GM18520 (cell line): ENCODE data around the gene ADAM10.

Experiments
- ATAC-seq: cut with Tn5 transposase; IDR thresholded peaks from one replicate; pipeline ENCODE4 v1.9.1; 2021; ENCODE audit not compliant: unreplicated experiment

The ADAM10 gene

DNA sequence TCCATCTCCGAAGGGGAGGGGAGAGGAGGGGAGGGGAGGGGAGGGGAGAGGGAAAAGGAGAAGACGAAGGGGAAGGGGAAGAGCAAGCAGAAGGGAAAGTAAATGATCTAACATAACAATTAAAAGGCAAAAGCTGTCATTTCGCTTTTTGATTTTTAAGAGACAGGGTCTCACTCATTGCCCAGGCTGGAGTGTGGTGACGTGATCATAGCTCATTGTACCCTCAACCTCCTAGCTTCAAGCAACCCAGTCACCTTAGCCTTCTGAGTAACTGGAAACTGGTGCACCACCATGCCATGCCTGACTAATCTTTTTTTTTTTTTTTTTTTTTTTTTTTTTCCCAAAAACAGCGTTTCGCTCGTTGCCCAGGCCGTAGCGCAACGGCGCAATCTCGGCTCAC lies 22.6 kb downstream of the ADAM10 start:
- no peak for ATAC-seq

DNA sequence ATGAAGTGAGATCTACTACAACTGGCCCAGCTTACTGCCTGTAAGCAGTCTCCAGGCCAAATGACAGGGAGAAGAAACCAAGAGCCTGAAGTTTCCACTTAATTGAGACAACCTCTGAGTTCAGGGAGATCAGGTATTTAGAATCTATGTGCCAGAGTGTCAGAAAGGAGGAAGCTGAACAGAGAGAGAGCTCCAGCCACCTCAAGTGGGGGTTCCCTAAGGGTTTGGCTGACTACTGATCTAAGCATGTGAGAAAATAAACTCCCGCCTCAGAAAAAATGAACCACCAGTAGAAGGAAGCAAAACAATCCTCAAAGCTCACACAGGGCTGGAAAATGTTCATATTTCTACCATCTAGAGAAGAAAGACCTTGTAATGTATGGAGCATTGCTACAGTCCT lies 25.0 kb downstream of the ADAM10 start:
- ATAC-seq: no peak

DNA sequence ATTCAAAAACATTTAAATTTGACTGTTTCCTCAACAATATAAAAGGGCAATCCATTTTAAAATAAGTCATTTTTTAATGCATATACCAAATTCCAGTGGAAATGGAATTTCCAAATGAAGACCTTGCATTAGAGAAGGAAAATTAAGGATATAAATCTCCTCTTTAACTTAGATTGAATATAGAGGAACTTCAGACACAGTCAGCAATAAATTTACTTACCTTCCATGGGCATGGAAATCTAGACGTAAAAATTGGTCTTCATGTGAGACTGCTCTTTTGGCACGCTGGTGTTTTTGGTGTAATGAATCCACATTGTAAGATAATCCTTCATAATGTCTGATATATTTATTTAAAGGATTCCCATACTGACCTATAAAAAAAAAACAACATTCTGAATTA lies 32.1 kb downstream of the ADAM10 start:
- no peak for ATAC-seq

DNA sequence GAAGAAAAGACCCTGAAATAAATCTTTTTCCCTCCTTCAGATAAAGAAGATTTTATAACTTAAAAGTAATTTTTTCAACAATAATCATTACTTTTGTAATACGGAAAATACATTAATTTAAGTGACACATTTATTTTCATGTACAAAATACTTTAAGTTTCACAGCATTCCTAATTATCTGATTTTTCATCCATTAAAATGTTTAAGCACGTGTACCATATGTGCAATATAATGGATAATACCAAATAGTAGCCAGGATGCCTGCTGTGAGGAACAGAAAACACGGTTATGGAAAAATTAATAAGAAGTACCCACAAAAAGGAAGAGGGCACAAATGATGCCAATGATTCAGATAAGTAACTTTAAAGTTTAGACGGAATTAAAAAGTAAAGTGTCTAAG lies 33.5 kb downstream of the ADAM10 start:
- ATAC-seq: no peak

DNA sequence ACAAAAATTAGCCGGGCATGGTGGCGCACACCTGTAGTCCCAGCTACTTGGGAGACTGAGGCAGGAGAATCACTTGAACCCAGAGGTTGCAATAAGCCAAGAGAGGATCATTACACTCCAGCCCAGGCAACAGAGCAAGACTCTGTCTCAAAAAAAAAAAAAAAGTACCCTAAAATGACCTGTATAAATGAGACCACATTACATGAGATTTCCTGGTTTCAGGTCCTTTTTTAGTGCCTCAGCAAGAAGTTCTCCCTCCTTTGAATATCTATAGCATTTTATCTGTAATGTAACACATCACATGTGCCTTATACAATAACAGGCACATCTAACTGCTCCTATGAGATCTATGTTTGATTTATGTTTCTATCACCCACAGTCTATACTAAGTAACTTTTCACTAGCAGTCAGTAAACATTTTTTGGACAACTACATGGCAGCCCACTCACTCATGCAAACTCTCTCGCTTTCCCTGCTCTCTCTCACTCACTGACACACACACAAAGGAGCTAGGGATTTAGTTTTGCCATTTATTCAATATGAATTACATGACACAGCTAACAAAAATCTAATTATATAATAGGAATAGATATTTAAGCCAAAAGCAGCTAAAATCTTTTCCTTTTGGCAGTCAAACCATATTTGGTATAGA lies 34.1 kb downstream of the ADAM10 start:
- ATAC-seq: no peak

DNA sequence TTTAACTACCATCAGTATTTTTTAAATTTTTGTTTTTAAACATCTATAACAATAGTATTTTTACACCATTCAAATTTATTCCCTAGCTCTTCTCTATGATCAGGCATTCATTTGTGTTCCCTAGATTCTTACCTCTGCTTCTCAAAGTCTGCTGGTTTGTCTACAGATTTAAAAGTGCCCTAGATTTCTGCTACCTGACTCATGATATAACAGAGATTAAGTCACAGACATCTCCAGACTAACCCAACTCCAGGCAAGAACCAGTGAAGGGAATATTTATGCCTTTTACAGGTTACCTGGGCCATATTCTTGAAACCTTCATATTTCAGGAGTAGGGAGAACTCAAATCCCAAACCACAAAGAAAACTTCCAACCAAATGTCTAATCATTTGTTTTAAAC lies 38.8 kb downstream of the ADAM10 start:
- ATAC-seq: no peak

DNA sequence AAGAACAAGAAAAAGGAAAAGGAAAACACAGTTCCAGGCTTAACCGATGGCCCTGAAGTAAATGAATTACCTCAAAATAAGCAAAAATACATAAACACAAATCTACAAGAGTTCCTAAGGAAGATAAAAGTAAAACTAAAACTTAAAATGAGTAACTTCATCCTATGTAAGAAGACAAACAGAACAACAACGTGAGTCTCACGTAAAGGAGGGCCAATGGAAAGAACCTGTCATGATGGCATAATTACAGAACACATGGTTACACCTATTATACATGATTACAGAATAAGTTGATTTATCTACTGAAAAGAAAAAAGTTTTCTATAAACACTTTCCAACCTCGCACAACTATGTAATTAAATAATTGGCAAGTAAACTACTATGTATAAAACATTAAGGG lies 42.1 kb downstream of the ADAM10 start:
- ATAC-seq: no peak

DNA sequence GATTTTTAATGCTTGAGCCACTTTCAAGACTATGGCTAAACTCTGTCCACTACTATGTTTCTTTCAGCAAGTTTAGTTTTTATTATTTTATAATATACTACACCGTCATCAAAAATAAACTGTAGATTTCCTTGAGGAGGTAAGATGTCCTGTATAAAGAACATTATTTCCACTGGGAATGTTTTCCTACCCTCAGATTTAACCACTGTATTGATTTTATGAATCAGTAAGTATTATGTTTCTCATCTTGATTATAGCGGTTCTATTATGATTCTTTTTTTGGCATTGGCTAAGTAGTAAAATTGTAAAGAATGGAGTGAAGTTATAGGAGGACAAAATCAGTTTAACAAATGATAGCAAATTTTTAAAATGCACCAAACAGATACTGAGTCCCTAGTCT lies 44.4 kb downstream of the ADAM10 start:
- no peak for ATAC-seq

DNA sequence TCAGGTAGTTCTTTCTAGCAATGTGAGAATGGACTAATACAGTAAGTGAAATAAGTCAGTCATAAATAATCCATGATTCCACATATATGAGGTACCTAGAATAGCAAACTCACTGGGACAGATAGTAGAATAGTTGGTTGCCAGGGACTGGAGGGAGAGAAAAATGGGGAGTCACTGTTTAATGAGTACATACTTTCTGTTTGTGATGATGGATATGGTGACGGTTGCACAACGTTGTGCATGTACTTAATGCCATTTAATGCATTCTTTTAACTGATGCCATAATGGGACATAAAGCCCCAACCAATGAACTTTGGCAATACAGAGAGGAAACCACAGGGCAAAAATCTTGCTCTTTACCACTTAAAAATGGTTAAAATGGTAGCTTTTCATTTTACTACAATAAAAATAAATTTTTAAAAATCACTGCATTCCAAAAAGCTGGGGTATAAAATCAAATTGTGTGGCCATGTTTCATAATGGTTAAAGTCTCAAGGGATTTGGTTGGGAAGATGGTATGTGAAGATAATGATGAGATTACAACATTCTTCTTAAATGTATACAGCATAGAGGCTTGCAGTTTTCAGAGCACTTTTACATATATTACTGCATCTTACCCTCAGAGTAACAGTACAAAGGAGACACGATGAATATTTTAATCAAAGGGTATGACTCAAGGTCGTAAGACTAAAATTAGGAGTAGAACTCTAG lies 45.2 kb downstream of the ADAM10 start:
- no peak for ATAC-seq

DNA sequence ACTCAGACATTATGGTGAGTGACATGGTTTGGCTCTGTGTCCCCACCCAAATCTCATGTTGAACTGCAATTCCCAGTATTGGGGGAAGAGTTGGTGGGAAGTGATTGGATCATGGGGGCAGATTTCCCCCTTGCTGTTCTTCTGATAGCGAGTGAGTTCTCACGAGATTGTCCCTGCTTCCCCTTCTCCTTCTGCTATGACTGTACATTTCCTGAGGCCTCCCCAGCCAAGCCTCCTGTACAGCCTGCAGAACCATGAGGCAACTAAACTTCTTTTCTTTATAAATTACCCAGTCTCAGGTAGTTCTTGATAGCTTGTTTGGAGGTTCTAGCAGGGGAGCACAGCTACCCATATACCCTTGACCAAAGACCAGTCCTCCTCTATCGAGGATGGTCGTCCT lies 45.9 kb downstream of the ADAM10 start:
- no peak for ATAC-seq

DNA sequence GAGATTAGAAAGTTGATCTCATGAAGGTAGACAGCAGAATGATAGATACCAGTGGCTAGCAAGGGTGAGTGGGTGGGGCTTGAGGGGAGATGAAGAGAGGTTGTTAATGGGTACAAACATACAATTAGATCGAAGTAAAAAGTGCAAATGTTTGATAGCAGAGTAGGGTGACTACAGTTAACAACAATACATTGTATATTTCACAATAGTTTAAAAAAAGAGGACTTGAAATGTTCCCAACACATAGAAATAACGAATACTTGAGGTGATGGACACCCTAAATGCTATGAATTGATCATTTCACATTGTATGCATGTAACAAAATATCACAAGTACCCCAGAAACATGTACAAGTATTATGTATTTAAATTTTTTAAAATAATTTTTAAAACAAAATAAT lies 47.3 kb downstream of the ADAM10 start:
- ATAC-seq: no peak

DNA sequence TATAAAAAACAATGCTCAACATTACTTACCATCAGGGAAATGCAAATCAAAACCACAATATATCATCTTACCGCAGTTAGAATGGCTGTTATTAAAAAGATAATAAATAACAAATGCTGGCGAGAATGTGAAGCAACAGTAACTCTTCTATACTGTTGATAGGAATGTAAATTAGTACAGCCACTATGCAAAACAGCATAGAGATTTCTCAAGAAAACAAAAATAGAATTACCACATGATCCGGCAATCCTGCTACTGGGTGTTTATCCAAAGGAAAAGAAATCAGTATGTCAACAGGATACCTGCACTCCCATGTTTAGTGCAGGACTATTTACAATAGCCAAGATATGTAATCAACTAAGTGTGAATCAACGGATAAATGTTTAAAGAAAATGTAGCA lies 48.1 kb downstream of the ADAM10 start:
- ATAC-seq: no peak

DNA sequence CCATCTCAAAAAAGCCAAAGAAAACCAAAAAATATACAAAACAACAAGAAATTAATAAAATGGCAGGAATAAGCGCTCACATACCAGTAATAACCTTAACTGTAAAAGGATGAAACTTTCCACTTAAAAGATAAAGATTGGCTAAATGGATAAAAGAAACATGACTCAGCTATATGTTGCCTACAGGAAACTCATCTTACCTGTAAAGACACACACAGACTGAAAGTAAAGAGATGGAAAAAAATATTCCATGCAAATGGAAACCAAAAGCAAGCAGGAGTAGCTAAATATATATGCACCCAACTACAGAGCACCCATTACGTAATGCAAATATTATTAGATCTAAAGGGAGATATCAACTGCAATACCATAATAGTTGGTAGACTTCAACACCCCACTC lies 49.7 kb downstream of the ADAM10 start:
- no peak for ATAC-seq

DNA sequence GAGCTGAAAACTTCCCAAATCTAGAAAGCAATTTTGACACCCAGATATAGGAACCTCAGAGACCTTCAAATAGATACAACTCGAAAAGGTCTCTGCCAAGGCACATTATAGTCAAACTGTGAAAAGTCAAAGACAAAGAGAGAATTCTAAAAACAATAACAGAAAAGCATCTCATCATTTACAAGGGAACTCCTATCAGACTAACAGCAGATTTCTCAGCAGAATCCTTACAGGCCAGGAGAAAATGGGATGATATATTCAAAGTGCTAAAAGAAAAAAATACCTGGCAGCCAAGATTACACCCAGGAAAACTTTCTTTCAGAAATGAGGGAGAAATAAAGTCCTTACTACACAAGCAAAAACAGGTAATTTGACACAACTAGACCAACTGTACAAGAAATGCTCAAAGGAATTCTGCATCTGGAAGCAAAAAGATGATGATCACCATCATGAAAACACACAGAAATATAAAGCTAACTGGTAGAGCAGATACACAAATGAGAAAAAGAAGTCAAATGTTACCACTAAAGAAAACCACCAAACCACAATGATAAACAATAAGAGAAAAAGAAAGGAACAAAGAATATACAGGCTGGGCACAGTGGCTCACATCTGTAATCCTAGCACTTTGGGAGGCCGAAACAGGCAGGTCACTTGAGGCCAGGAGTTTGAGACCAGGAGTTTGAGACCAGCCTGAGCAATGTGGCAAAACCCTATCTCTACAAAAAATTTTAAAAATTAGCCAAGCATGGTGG lies 50.4 kb downstream of the ADAM10 start:
- no peak for ATAC-seq

DNA sequence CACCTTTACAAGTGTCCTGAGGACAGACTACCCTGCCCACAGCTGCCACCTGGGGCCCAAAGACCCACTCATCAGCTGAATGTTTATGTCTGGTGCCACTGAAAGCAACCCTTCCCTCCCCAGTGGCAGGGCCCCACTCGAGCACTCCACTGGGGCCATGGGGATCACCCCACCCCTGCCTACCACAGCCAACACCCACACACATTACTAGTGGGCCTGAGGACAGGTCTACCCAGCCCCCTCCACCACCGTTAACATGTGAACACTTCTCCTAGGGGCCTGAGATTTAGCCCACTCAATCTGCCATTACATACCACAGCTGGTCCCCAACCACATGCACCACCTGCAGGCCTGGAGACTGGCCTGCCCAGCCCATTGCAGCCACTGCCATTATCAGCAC lies 52.3 kb downstream of the ADAM10 start:
- no peak for ATAC-seq

DNA sequence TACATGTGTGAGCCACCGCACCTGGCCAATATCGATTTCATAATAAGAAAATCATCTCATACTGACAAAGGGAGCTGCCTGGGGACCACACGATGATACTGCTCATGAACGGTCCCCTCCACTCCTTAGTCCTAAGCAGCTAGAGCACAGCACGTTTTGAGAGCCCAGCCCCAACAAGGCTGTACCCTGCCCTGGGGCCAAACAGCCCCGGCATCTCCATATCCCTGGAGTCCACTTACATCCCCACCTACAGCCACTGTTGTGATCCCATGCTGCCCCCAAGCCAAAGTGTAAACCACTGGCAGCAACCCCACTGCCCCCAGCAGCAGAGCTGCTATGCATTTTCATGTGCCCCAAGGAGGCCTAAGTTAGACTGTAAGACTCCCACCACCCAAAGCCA lies 52.8 kb downstream of the ADAM10 start:
- no peak for ATAC-seq

DNA sequence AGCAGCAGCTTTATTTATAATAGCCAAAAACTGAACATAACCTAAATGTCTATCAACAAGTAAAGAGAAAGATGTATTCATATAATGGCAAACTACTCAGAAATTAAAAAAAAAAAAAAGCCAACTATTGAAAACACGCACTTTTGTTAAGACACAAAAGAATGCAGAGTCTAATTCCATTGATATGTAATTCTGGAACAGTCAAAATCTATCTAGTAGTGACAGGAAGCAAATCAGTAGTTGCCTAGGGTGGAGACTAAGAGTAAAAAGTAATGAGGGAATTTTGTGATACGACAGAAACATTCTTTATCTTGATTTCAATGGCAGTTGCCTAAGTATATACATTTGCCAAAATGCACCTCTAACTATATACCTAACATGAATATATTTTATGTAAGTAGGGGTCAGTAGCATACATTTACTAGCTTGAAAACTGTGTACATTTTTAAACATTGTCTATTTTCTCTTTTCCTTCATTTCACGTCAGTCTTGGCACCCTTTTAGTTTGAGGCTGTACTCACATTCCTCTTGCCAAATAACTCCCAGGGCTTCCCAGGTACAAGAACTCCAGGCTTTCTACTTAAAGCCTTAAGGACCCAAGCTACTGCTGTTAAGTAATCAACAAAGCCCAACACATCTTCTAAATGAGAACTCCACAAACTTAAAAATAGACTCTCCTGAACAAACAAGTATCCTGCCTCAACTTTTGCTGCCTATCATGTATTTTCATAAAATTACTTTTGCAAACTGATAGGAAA lies 54.7 kb downstream of the ADAM10 start:
- ATAC-seq: no peak

DNA sequence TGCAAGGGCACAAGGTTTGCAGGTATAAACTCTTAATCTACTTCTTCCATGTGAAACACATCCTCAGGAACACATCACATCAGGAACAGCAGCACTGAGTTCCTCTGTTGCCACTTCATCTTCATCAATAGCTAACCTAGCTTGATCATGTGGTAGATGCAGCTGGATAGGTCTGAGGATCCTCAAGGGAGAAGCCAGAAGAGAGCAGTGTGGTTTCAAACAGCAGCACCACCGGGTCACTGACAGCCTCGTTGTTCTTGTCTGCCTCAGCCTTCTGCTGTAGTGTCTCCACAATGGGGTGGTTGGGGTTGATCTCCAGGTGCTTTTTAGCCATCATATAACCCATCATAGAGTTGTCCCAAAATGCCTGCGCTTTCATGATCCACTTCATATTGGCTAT lies 58.8 kb downstream of the ADAM10 start:
- ATAC-seq: no peak

DNA sequence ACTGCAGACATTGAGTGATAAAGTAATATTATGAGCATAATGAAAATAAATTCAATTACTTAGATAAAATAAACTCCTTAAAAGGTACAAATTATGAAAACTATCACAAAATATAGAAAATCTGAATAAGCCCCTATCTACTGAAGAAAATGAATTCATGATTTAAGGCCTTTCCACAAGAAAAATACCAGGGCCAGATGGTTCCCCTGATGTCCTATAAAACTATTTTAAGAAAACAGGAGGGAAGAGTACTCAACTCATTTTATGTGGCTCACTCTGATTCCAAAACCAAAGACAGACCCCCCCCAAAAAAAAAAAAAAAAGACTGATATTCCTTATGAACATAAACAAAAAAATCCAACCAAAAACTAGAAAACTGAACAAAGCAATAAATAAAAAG lies 59.9 kb downstream of the ADAM10 start:
- ATAC-seq: no peak

DNA sequence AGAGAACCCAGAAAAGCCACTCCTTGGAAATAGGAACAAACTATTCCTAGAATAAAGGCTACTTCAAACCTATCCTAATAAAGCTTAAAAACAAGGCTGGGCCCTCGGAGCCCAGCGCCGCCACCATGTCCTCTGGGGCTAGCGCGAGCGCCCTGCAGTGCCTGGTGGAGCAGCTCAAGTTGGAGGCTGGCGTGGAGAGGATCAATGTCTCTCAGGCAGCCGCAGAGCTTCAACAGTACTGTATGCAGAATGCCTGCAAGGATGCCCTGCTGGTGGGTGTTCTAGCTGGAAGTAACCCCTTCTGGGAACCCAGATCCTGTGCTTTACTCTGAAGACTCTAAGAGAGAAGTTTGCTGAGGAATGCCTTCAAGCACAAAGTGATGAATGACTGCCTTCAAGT lies 63.2 kb downstream of the ADAM10 start:
- ATAC-seq: no peak

DNA sequence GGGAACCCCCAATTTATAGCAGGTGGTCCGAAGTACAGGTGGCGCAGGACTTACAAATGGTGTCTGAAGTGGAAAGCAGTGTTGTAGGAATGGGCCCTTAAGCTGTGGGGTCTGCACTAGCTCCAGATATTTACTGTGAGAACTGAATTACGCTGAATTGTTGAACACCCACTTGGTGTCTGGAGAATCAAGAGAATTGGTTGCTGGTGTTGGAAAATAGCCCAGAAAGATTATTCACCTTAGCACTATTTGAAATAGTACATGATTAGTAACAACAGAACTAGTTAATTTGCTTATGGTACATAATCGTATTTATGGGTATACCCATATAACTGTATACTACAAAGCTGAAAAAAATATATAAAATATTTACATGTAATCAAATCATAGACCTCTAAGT lies 64.8 kb downstream of the ADAM10 start:
- ATAC-seq: no peak
